Heart left ventricle (tissue), 16 donors: ENCODE data around the gene PDPR. TPM values are rescaled to one million over a fixed set of nuclear protein-coding genes. Genes with fewer than 3 reads are reported as not detected.
A peak's percentile ranks its signal among the peaks of the same experiment; 100 is the strongest.
"Not testable (repeated sequence)": the region's sequence is repeated elsewhere in the genome, so short reads cannot be mapped to it uniquely, and the experiment has no call there.

Experiments
- ATAC-seq, 4 donors: fragments of 200-7000 bp; cut with Tn5 transposase; one replicate each; pipeline ENCODE4 v1.9.1; 2020 to 2022; ENCODE audit warnings: moderate library complexity in 4 of 4, mild to moderate bottlenecking in 3 of 4, moderate number of reproducible peaks in 1 of 4
- DNase-seq, 5 donors: peaks; one replicate each; pipeline ENCODE4 v3.0.0-alpha.2; 2020
- H3K27ac ChIP-seq, 12 donors: fragments of 200-600 bp; sonication (generic) in 4 of 12; one replicate each; pipeline versions ENCODE4 v1.5.0 to v1.8.0; 2016 to 2022; ENCODE audit warnings: mild to moderate bottlenecking in 2 of 12
- H3K27me3 ChIP-seq, 9 donors: fragments of 200-600 bp; sonication (generic) in 2 of 9; one replicate each; pipeline versions ENCODE4 v1.5.1 to v1.8.0; 2016 to 2022; ENCODE audit warnings: mild to moderate bottlenecking in 3 of 9
- H3K36me3 ChIP-seq, 9 donors: fragments of 200-600 bp; sonication (generic) in 2 of 9; one replicate each; pipeline versions ENCODE4 v1.5.0 to v1.8.0; 2018 to 2022; ENCODE audit warnings: mild to moderate bottlenecking in 2 of 9
- H3K4me1 ChIP-seq, 12 donors: fragments of 200-600 bp; sonication (generic) in 4 of 12; one replicate each; pipeline versions ENCODE4 v1.5.0 to v1.8.0; 2016 to 2022; ENCODE audit warnings: mild to moderate bottlenecking in 3 of 12
- H3K4me3 ChIP-seq, 12 donors: fragments of 200-600 bp; sonication (generic) in 4 of 12; one replicate each; pipeline versions ENCODE4 v1.5.0 to v1.8.0; 2017 to 2022; ENCODE audit warnings: mild to moderate bottlenecking in 9 of 12, moderate library complexity in 4 of 12
- H3K9me3 ChIP-seq, 12 donors: fragments of 200-600 bp; sonication (generic) in 4 of 12; one replicate each; pipeline versions ENCODE4 v1.5.0 to v1.8.0; 2016 to 2022; ENCODE audit warnings: mild to moderate bottlenecking in 1 of 12
- POLR2A ChIP-seq, 2 donors: fragments of 450-650 bp; IDR thresholded peaks; one replicate each; pipeline ENCODE4 v1.6.1; 2017; ENCODE audit warnings: antibody characterized with exemption in 2 of 2, mild to moderate bottlenecking in 2 of 2, moderate library complexity in 2 of 2
- WGBS, 4 donors: extraction: QIAGEN DNeasy Blood & Tissue Kit in 2 of 4; methylation state at CpG; one replicate each; pipeline versions ENCODE4 v1.1.5 to v1.1.7; 2013 to 2018; 5-methylcytosine and 5-hydroxymethylcytosine counted together
- intact Hi-C, 10 donors: fragments of 100-400 bp; cut with DNase I; formaldehyde crosslinking; loops; one replicate each; pipeline versions ENCODE4 v1.11.1 to v1.14.2; 2022
- long read RNA-seq, 3 donors: library from polyadenylated mRNA; unstranded; transcript quantifications; one replicate each; pipeline ENCODE4 v2.0.0, GENCODE V29; 2020 to 2021
- polyA plus RNA-seq, 2 donors: library from polyadenylated mRNA; stranded (reverse); fragments of 200-250 nt; gene quantifications; one replicate each; pipeline ENCODE4 v1.2.3, GENCODE V29; 2013
- total RNA-seq, 9 donors: library from RNA; depleted of rRNA in 2 of 9; stranded (reverse); fragments of >200 nt in 2 of 9; fragmentation: NEBNext Ultra II Directional in 3 of 9; extraction: Animal tissue kit (Norgen Biotek cat#: 25700) in 3 of 9; gene quantifications; one replicate each; pipeline versions ENCODE4 v1.1.0 to v1.2.4, GENCODE V29; 2016 to 2023
- donor health status: ischemic (EF 13 %, LVEDD 7.1; RV severe dilation, severe dysfunction).
- donor health status: healthy with polysubstance abuse.
- donor health status: DM: no; HTN: yes; CAD: no.
- donor health status: DM: no; HTN: no; CAD: no.
- donor health status: ischemic (EF 25% LVEDD 6.9; RV normal size, moderate dysfunction).
- donor health status: ischemic (EF 25% LVEDD 5.7; RV mildly dilated, moderate dysfunction).
- donor health status: healthy.
- donor health status: DM: yes; HTN: yes; CAD: no.
- donor health status: ischemic (EF 35%, LVEDD 5.7; RV mildly dilated, moderate dysfunction).
- donor health status: nonischemic (EF 11% LVEDD 7.7; RV severe dilation, severe dysfunction).
- donor health status: DM: yes; HTN: yes; CAD: no.
- donor health status: PGD.
- donor health status: ischemic (EF 29% LVEDD 5.4; RV normal size, mild dysfunction).
- donor health status: nonischemic (EF 23%, LVEDD 6.1; RV moderate dilation, normal function).

PDPR gene
- 10 to 100 TPM; 20.2 to 38.3 (median 27.2) TPM for total RNA-seq
- polyA plus RNA-seq: 10 to 100 TPM in 1 of 2 donors, 1 to 10 TPM in 1; 7.7 to 10.2 TPM
- long read RNA-seq, donor 1, partial matches to known transcripts: 0 of 7 reads
- long read RNA-seq, donor 1, other reads (novel, unspliced or antisense): 7 of 7 reads
- long read RNA-seq, donor 2, partial matches to known transcripts: 1 of 21 reads
- long read RNA-seq, donor 2, other reads (novel, unspliced or antisense): 20 of 21 reads
- long read RNA-seq, donor 3, partial matches to known transcripts: 1 of 5 reads
- long read RNA-seq, donor 3, other reads (novel, unspliced or antisense): 4 of 5 reads

DNA sequence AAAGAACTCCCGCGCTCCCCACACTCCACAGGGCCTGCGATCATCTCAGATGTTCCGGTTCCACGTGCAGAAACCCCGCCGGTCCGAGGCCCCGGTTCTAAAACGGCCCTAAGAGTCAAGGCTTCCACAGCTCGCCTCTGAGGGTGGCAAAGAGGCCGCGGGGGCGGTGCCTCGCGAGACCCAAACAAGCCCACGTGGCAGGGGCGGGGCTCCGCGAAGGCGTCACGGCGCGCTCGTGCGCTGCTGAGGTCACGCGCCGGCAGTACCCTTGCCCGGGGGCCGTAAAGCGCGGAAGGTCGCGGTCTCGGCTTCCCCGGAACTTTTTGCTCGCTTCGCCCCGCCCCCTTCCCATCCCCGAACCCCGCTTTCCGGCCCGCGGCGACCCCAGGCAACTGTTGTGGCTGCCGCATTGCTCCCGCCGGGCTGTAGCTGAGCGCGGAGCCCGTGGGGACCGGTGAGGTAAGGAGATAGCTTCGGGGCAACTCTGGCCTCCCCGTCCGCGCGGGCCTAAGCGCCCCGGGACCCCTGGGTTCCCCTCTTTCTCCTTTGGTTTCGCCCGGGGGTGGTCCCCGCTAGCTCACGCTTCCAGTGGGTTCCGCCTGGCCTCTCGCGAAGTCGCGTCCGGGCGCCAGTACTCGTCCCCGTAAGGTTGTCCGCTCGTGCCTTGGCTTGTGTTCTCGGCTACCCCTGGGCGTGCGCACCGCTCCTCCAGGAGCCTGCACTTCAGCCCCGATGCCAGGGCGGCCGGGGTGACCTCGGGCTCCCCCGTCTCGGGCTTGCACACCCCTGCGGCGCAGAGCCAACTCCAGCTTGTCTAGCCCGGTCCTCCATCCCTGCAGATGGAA is at the start of gene PDPR:
Gene PDPR, plus strand, starts transcription at position 351 of the 845 bp plus-strand sequence. CDS start 6,161 bp downstream, outside the sequence.
- ATAC-seq: peak; percentile 98 to 99 (median 98)
- TF ChIP-seq POLR2A (IDR thresholded peaks at IDR 0.05): peak in 1 of 2 donors; percentile 44
- H3K4me1 ChIP-seq: peaks cover 0 to 13% (median 4%) of the 10 kb centered on the region in 12 donors
- intact Hi-C loops, H3K27me3 ChIP-seq, H3K36me3 ChIP-seq, H3K9me3 ChIP-seq: not testable (repeated sequence)
- DNase-seq: peak; percentile 94 to 98 (median 96)
- peak within 1 kb of the TSS; percentile 67 to 89 (median 80) for H3K27ac ChIP-seq
- H3K4me3 ChIP-seq: peak within 1 kb of the TSS; percentile 56 to 93 (median 76)
- 0 to 2% (median 0%) methylated on average over 9 to 83 of the region's 88 CpGs for WGBS, 4 donors

DNA sequence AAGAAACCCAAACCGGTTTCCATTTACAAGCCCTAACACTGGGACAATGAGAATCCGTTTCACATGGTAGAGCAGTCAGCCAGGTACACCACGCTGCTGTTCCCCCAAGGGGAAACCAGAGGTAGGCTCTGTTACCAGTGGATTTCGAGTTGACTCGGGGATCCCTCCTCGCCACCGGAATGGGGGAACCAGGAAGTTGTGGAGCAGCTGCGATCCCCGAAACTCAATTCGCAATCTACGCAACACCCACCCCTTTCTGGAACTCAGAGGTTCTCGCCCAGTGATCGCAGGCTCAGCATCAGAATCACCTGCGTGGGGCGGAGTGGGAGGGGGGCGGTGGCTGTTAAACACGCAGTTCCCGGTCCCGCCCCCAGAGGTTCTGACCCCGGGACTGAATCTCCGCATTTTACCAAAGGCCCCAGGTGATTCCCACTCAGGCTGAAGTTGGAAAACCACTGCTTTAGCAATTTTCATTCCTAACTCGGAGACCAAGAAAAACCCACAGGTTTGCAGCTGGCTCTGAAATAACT is 49.2 kb upstream of the PDPR start:
- H3K4me1 ChIP-seq: peaks cover 0 to 16% (median 3%) of the 10 kb centered on the region in 12 donors
- H3K36me3 ChIP-seq, H3K27me3 ChIP-seq, intact Hi-C loops, H3K9me3 ChIP-seq: not testable (repeated sequence)
- DNase-seq (peak in 4 of 5 donors; percentile 49 to 68 (median 54)), ATAC-seq (peak in 3 of 4 donors; percentile 12 to 48 (median 24))
- WGBS, 4 donors: 4 to 7% (median 5%) methylated on average over 10 to 22 of the region's 22 CpGs
- H3K4me3 ChIP-seq: peak overlapping the region; percentile 52 to 94 (median 72)
- peak overlapping the region; percentile 56 to 92 (median 86) for H3K27ac ChIP-seq

GRCh38 chr16:70065376-70065745 is 48.8 kb upstream of the PDPR start:
- H3K36me3 ChIP-seq, intact Hi-C loops, H3K9me3 ChIP-seq, H3K27me3 ChIP-seq: not testable (repeated sequence)
- Histone ChIP-seq H3K27ac (peak overlapping the region; percentile 56 to 92 (median 86)), H3K4me3 (peak overlapping the region; percentile 52 to 94 (median 72)), H3K4me1 (peaks cover 0 to 16% (median 3%) of the 10 kb centered on the region in 12 donors)
- 0 to 1% (median 1%) methylated on average over 24 to 36 of the region's 40 CpGs; no CpG with 5 or more reads in 1 of the 4 donors for WGBS, 4 donors
- peak in 3 of 4 donors; percentile 27 to 67 (median 64) for ATAC-seq
- DNase-seq: peak in 1 of 5 donors; percentile 8

GRCh38 chr16:70065746-70066658 is 48.1 kb upstream of the PDPR start:
- Histone ChIP-seq H3K27ac (peak overlapping the region; percentile 56 to 92 (median 86)), H3K4me1 (peaks cover 0 to 12% (median 3%) of the 10 kb centered on the region in 12 donors), H3K4me3 (peak overlapping the region; percentile 52 to 94 (median 72))
- WGBS, 4 donors: 1 to 2% (median 2%) methylated on average over 18 to 62 of the region's 62 CpGs
- H3K9me3 ChIP-seq, H3K27me3 ChIP-seq, intact Hi-C loops, H3K36me3 ChIP-seq: not testable (repeated sequence)
- DNase-seq: peak; percentile 87 to 93 (median 90)
- peak; percentile 90 to 97 (median 96) for ATAC-seq
- peak in 1 of 2 donors; percentile 74 for TF ChIP-seq POLR2A (IDR thresholded peaks at IDR 0.05)

DNA sequence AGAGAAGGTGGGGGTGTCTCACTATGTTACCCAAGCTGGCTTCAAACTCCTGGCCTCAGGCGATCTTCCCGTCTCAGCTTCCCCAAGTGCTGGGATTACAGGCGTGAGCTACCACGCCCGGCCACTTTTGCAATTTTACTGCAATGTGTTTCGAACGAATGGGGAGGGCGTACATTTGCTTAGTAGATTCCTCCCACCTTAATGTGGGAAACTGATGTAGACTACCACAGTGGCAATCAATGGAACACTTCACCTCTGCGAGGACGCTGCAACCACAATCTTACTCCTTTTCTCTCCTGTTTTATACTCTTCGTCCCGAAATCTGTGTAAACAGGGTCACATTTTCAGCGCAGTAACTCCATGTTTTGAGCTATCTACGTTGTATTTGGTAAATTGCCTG is 47.4 kb upstream of the PDPR start:
- DNase-seq, H3K27me3 ChIP-seq, intact Hi-C loops, ATAC-seq, H3K9me3 ChIP-seq, H3K36me3 ChIP-seq: not testable (repeated sequence)
- WGBS, 4 donors: 32 to 46% (median 39%) methylated on average over 12 to 14 of the region's 14 CpGs
- peak overlapping the region in 10 of 12 donors; percentile 55 to 94 (median 75) for H3K4me3 ChIP-seq
- peak overlapping the region in 2 of 12 donors; percentile 85 to 92 for H3K27ac ChIP-seq
- peaks cover 0 to 10% (median 3%) of the 10 kb centered on the region in 12 donors for H3K4me1 ChIP-seq

DNA sequence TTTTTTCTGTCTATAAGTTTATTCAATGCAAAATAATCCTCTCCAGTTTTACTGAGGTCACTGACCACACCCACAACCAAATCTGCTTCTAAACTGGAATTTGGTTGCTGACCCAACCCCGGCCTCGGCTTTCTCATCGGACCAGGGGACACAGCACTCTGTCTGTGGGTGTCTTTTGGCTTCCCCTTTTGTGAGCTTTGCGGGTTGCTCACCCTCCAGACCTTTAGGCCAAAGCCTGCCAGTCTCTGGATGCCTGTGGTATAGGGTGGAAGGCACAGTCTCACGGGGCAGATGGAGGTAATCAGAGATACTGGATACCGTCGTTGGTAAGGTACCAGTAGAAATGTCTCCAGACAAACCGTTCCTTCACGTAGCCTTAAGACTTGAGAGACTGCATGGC is 35.1 kb upstream of the PDPR start:
- WGBS, 4 donors: 91 to 92% (median 92%) methylated on average over 9 of the region's 9 CpGs
- H3K9me3 ChIP-seq, ATAC-seq, H3K27ac ChIP-seq, H3K36me3 ChIP-seq, intact Hi-C loops, H3K4me3 ChIP-seq, H3K27me3 ChIP-seq, H3K4me1 ChIP-seq, DNase-seq: not testable (repeated sequence)

- H3K9me3 ChIP-seq, H3K36me3 ChIP-seq, H3K4me3 ChIP-seq, H3K27ac ChIP-seq, H3K27me3 ChIP-seq, H3K4me1 ChIP-seq, intact Hi-C loops, DNase-seq: not testable (repeated sequence)
- 49 to 68% (median 51%) methylated on average over 7 of the region's 7 CpGs for WGBS, 4 donors
- ATAC-seq: peak in 2 of 4 donors; percentile 48 to 59
Observed at GRCh38 chr16:70081219-70081618, 32.9 kb upstream of the PDPR start.

DNA sequence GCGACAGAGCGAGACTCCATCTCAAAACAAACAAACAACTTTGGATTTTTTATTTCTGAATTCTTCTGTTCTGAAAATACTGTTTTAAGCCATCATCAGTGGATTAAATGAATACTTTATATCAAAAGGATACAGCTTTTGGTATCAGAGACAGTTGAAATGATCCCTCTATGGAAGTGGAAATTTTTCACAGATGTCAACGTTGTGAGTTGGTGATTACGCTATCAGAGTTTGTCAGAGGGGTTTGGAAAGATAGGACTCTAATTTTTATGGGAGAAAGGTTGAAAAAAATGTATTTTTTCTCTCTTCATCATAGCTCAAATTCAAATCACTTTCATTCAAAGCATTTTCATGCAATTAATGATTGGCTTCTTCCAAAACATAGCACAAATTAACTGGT is 30.2 kb upstream of the PDPR start:
- intact Hi-C loops, H3K27me3 ChIP-seq, H3K27ac ChIP-seq, H3K9me3 ChIP-seq, H3K4me1 ChIP-seq, H3K4me3 ChIP-seq, ATAC-seq, DNase-seq, H3K36me3 ChIP-seq: not testable (repeated sequence)
- WGBS, 4 donors: 73 to 82% (median 76%) methylated on average over 4 of the region's 4 CpGs

GRCh38 chr16:70088160-70088559 is 26.0 kb upstream of the PDPR start:
- H3K4me1 ChIP-seq, intact Hi-C loops, H3K36me3 ChIP-seq, H3K9me3 ChIP-seq, H3K27ac ChIP-seq, H3K4me3 ChIP-seq, H3K27me3 ChIP-seq, ATAC-seq, DNase-seq: not testable (repeated sequence)
- 65 to 88% (median 81%) methylated on average over 2 of the region's 2 CpGs for WGBS, 4 donors
